Testis (tissue), 3 donors: ENCODE measurements around the gene ICOS. TPM values are rescaled to one million over a fixed set of nuclear protein-coding genes. Genes with fewer than 3 reads are reported as not detected.

Source experiments
- DNase-seq: peaks from one replicate; pipeline ENCODE4 v3.0.0-alpha.2; 2019
- H3K27ac ChIP-seq, 2 donors: fragments of 200-600 bp; sonication (generic); one replicate each; pipeline ENCODE4 v1.5.1; 2019
- H3K27me3 ChIP-seq: fragments of 200-600 bp; sonication (generic); one replicate; pipeline ENCODE4 v1.5.1; 2019
- H3K36me3 ChIP-seq: fragments of 200-600 bp; sonication (generic); one replicate; pipeline ENCODE4 v1.5.1; 2017; ENCODE audit warnings: low read depth; ENCODE audit errors: missing control alignments
- H3K4me1 ChIP-seq: fragments of 200-600 bp; sonication (generic); one replicate; pipeline ENCODE4 v1.5.1; 2019
- H3K4me3 ChIP-seq, 2 donors: fragments of 200-600 bp; sonication (generic); one replicate each; pipeline ENCODE4 v1.5.1; 2017 to 2019
- H3K9me3 ChIP-seq: fragments of 200-600 bp; sonication (generic); one replicate; pipeline ENCODE4 v1.5.1; 2017
- CTCF ChIP-seq, 3 experiments: fragments of 450-650 bp in 2 of 3; fragments of 200-600 bp in 1 of 3; sonication (generic) in 1 of 3; IDR thresholded peaks; one replicate each; pipeline ENCODE4 v1.5.1; 2016 to 2019; ENCODE audit warnings: antibody characterized with exemption in 3 of 3, mild to moderate bottlenecking in 2 of 3, moderate library complexity in 1 of 3
- POLR2A ChIP-seq: fragments of 450-650 bp; IDR thresholded peaks from one replicate; pipeline ENCODE4 v1.6.1; 2017; ENCODE audit warnings: antibody characterized with exemption, mild to moderate bottlenecking, moderate library complexity
- WGBS, 2 donors: methylation state at CpG; one replicate each; pipeline ENCODE4 v1.1.5; 2018; 5-methylcytosine and 5-hydroxymethylcytosine counted together
- intact Hi-C: fragments of 100-400 bp; cut with DNase I; formaldehyde crosslinking; loops from one replicate; pipeline ENCODE4 v1.15.1; 2023; ENCODE audit warnings: low total_unique reads
- polyA plus RNA-seq: library from polyadenylated mRNA; stranded (reverse); fragments of 350-450 nt; fragmentation: Illumina TruSeq; extraction: RNeasy Lipid Tissue Mini Kit (QIAGEN cat#74804); gene quantifications from one replicate; pipeline ENCODE4 v1.2.3, GENCODE V29; 2014; ENCODE audit warnings: low read depth, low replicate concordance; ENCODE audit not compliant: insufficient read depth
- total RNA-seq, 2 donors: library from RNA; depleted of rRNA; stranded (reverse); fragments of >200 nt; gene quantifications; one replicate each; pipeline ENCODE4 v1.2.3, GENCODE V29; 2016

The ICOS gene
- total and polyA plus RNA-seq, 3 donors from 2014 or later = 0.16 to 0.91 (median 0.62) TPM

GRCh38 chr2:203908066-203908796, 28.3 kb upstream of the ICOS start:
- 80 to 82% methylated on average over 6 of the region's 6 CpGs for WGBS, 2 donors
- Histone ChIP-seq H3K9me3 (no peaks in the 10 kb centered on the region), H3K27ac (no peak overlapping the region), H3K36me3 (no peaks in the 10 kb centered on the region), H3K4me1 (no peaks in the 10 kb centered on the region), H3K27me3 (no peaks in the 10 kb centered on the region), H3K4me3 (no peak overlapping the region)
- DNase-seq = no peak
- TF ChIP-seq POLR2A (no peak), CTCF (IDR thresholded peaks at IDR 0.05) (no peak)
- intact Hi-C loops = no loop called here

GRCh38 chr2:203908797-203909185, 27.8 kb upstream of the ICOS start:
- Histone ChIP-seq H3K27me3 (no peaks in the 10 kb centered on the region), H3K9me3 (no peaks in the 10 kb centered on the region), H3K4me3 (no peak overlapping the region), H3K36me3 (no peaks in the 10 kb centered on the region), H3K4me1 (no peaks in the 10 kb centered on the region), H3K27ac (no peak overlapping the region)
- DNase-seq = no peak
- 47 to 48% methylated on average over 3 of the region's 3 CpGs for WGBS, 2 donors
- no peak for TF ChIP-seq POLR2A
- no peak for TF ChIP-seq CTCF (IDR thresholded peaks at IDR 0.05)
- intact Hi-C loops = no loop called here

- Histone ChIP-seq H3K9me3 (no peaks in the 10 kb centered on the region), H3K4me3 (no peak overlapping the region), H3K4me1 (no peaks in the 10 kb centered on the region), H3K36me3 (no peaks in the 10 kb centered on the region), H3K27me3 (no peaks in the 10 kb centered on the region), H3K27ac (no peak overlapping the region)
- 23 to 30% methylated on average over 8 of the region's 8 CpGs for WGBS, 2 donors
- TF ChIP-seq CTCF (IDR thresholded peaks at IDR 0.05) = peak; percentile 54 to 72 (median 70)
- TF ChIP-seq POLR2A = no peak
- intact Hi-C loops = no loop called here
- DNase-seq = peak; percentile 31
These were observed 27.1 kb upstream of the ICOS start for GRCh38 chr2:203909261-203909967.

GRCh38 chr2:203909974-203910373, 26.6 kb upstream of the ICOS start:
- no peak for DNase-seq
- intact Hi-C loops = no loop called here

More at GRCh38 chr2:203909974-203910373, 26.6 kb upstream of the ICOS start:
- Histone ChIP-seq H3K27ac (no peak overlapping the region), H3K36me3 (no peaks in the 10 kb centered on the region), H3K27me3 (no peaks in the 10 kb centered on the region), H3K4me3 (no peak overlapping the region), H3K4me1 (peaks cover 4% of the 10 kb centered on the region), H3K9me3 (no peaks in the 10 kb centered on the region)
- TF ChIP-seq POLR2A (no peak), CTCF (IDR thresholded peaks at IDR 0.05) (no peak)
- WGBS, 2 donors = 32 to 35% methylated on average over 5 of the region's 5 CpGs
